22Rv1 (cell line): Measurements from ENCODE around the gene CASK.

Source experiments
- ZFX ChIP-seq: fragments of 450-650 bp; IDR thresholded peaks from 2 replicates; pipeline ENCODE4 v1.6.1; 2017; ENCODE audit warnings: antibody characterized with exemption, borderline replicate concordance
- TF ChIP-seq, protein P1 (sequence below): fragments of 450-650 bp; IDR thresholded peaks from 2 replicates; pipeline ENCODE4 v1.5.1; 2017; ENCODE audit warnings: mild to moderate bottlenecking

DNA sequence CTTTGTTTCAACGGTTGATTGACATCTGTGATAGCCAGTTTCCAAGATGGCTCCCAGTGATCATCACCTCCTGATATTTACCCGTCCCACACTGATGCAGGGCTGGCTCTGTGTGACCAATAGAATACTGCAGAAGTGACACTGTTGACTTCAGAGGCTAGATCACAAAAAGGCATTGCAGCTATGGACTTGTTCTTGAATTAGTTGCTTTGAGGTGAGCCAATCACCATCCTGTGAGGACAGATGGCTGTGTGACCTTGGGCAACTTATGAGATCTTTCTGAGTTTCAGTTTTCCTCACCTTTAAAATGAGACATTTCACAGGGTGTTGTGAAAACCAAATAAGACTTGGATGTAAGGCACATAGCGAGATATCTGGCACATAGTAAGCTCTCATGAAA lies 201.1 kb downstream of the CASK start:
- TF ChIP-seq, protein P1, sequence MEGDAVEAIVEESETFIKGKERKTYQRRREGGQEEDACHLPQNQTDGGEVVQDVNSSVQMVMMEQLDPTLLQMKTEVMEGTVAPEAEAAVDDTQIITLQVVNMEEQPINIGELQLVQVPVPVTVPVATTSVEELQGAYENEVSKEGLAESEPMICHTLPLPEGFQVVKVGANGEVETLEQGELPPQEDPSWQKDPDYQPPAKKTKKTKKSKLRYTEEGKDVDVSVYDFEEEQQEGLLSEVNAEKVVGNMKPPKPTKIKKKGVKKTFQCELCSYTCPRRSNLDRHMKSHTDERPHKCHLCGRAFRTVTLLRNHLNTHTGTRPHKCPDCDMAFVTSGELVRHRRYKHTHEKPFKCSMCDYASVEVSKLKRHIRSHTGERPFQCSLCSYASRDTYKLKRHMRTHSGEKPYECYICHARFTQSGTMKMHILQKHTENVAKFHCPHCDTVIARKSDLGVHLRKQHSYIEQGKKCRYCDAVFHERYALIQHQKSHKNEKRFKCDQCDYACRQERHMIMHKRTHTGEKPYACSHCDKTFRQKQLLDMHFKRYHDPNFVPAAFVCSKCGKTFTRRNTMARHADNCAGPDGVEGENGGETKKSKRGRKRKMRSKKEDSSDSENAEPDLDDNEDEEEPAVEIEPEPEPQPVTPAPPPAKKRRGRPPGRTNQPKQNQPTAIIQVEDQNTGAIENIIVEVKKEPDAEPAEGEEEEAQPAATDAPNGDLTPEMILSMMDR, result no peak
- no peak for TF ChIP-seq ZFX
